IMR-90 (cell line): ENCODE results near the gene KCTD16. TPM values are rescaled to one million over a fixed set of nuclear protein-coding genes. Genes with fewer than 3 reads are reported as not detected.
A peak's percentile ranks its signal among the peaks of the same experiment; 100 is the strongest.

ENCODE experiments used
- ATAC-seq: fragments of 200-7000 bp; cut with Tn5 transposase; 2 replicates; pipeline ENCODE4 v1.9.1; 2020; ENCODE audit warnings: low read depth, mild to moderate bottlenecking, moderate library complexity
- BruUV-seq: library from RNA; stranded (reverse); fragments of 400-500 nt; replicated peaks from 2 replicates; lab custom pipeline; 2021; lab: Mats Ljungman, UMichigan
- CTCF ChIA-PET: fragments of 300-600 bp; formaldehyde crosslinking; extraction: SDS; loops from one replicate; lab custom pipeline; 2021; ENCODE audit warnings: antibody characterized with exemption; lab: Yijun Ruan, JAX
- POLR2A ChIA-PET: fragments of 300-600 bp; sonication (Branson Sonifier 250); formaldehyde crosslinking; loops from one replicate; lab custom pipeline; 2022; ENCODE audit warnings: antibody characterized with exemption; ENCODE audit not compliant: unreplicated experiment; lab: Charles Lee
- DNase-seq: peaks from one replicate; pipeline ENCODE4 v3.0.0; 2013
- H2AFZ ChIP-seq: replicated peaks from 2 replicates; pipeline ENCODE3; 2013; ENCODE audit warnings: low read length, mild to moderate bottlenecking; ENCODE audit not compliant: poor library complexity
- H2AK5ac ChIP-seq: 2 replicates; pipeline ENCODE4 v1.6.1; 2013; ENCODE audit warnings: low read depth, low read length, inconsistent platforms
- H2AK9ac ChIP-seq: replicated peaks from 2 replicates; pipeline ENCODE3; 2013; ENCODE audit warnings: mild to moderate bottlenecking, low read depth, low read length, moderate library complexity; ENCODE audit not compliant: poor library complexity
- H2BK120ac ChIP-seq: 2 replicates; pipeline ENCODE4 v1.6.1; 2013; ENCODE audit warnings: low read depth, low read length, inconsistent platforms
- H2BK15ac ChIP-seq: 3 replicates; pipeline ENCODE4 v1.6.1; 2013; ENCODE audit warnings: low read depth, low read length, inconsistent platforms
- H2BK20ac ChIP-seq: 2 replicates; pipeline ENCODE4 v1.6.1; 2013; ENCODE audit warnings: low read depth, mild to moderate bottlenecking, inconsistent platforms, low read length, moderate library complexity
- H2BK5ac ChIP-seq: 2 replicates; pipeline ENCODE4 v1.6.1; 2013; ENCODE audit warnings: mild to moderate bottlenecking, low read depth, low read length, inconsistent platforms; ENCODE audit not compliant: poor library complexity, severe bottlenecking
- H3K14ac ChIP-seq: replicated peaks from 2 replicates; pipeline ENCODE4 v1.6.1; 2013; ENCODE audit warnings: low read depth, low read length, inconsistent platforms
- H3K18ac ChIP-seq: 2 replicates; pipeline ENCODE4 v1.6.1; 2013; ENCODE audit warnings: low read depth, low read length, control low read depth
- H3K23ac ChIP-seq: 2 replicates; pipeline ENCODE4 v1.6.1; 2013; ENCODE audit warnings: low read depth, low read length, inconsistent platforms
- H3K27ac ChIP-seq: 2 replicates; pipeline ENCODE4 v1.5.1; 2013; ENCODE audit warnings: mild to moderate bottlenecking, control low read depth, low read length; ENCODE audit not compliant: insufficient read depth
- H3K27me3 ChIP-seq: 2 replicates; pipeline ENCODE4 v1.6.1; 2013; ENCODE audit warnings: low read length; ENCODE audit not compliant: control insufficient read depth, insufficient read depth
- H3K36me3 ChIP-seq: 2 replicates; pipeline ENCODE4 v1.6.1; 2013; ENCODE audit warnings: low read length, mixed read lengths; ENCODE audit not compliant: control insufficient read depth, insufficient read depth
- H3K4ac ChIP-seq: 2 replicates; pipeline ENCODE4 v1.6.1; 2013; ENCODE audit warnings: low read depth, low read length, inconsistent platforms
- H3K4me1 ChIP-seq: 2 replicates; pipeline ENCODE4 v1.6.1; 2013; ENCODE audit warnings: low read length, mixed read lengths; ENCODE audit not compliant: control insufficient read depth, insufficient read depth
- H3K4me2 ChIP-seq: 2 replicates; pipeline ENCODE4 v1.6.1; 2013; ENCODE audit warnings: low read depth, mild to moderate bottlenecking, control low read depth, low read length, moderate library complexity
- H3K4me3 ChIP-seq: 2 replicates; pipeline ENCODE4 v1.5.1; 2013; ENCODE audit warnings: low read depth, mild to moderate bottlenecking, control low read depth, low read length, moderate library complexity; ENCODE audit not compliant: insufficient read depth
- H3K56ac ChIP-seq: 2 replicates; pipeline ENCODE4 v1.6.1; 2013; ENCODE audit warnings: low read length, inconsistent platforms; ENCODE audit not compliant: insufficient read depth; ENCODE audit errors: extremely low read depth
- H3K79me1 ChIP-seq, 2 experiments: 2 replicates each; pipeline ENCODE4 v1.6.1; 2013; ENCODE audit warnings: low read length in 2 of 2, inconsistent platforms in 1 of 2, low read depth in 1 of 2
- H3K9ac ChIP-seq: 2 replicates; pipeline ENCODE4 v1.6.1; 2013; ENCODE audit warnings: low read depth, low read length, control low read depth
- H3K9me1 ChIP-seq: 2 replicates; pipeline ENCODE4 v1.6.1; 2013; ENCODE audit warnings: low read length, inconsistent platforms; ENCODE audit not compliant: insufficient read depth
- H3K9me3 ChIP-seq: 2 replicates; pipeline ENCODE4 v1.6.1; 2013; ENCODE audit warnings: low read length; ENCODE audit not compliant: control insufficient read depth, insufficient read depth
- H4K20me1 ChIP-seq: 2 replicates; pipeline ENCODE4 v1.6.1; 2013; ENCODE audit warnings: low read length, inconsistent platforms; ENCODE audit not compliant: insufficient read depth
- H4K5ac ChIP-seq: 2 replicates; pipeline ENCODE4 v1.6.1; 2013; ENCODE audit warnings: mild to moderate bottlenecking, low read depth, low read length, control low read depth
- H4K8ac ChIP-seq, 2 experiments: 2 replicates each; pipeline ENCODE4 v1.6.1; 2013; ENCODE audit warnings: low read depth in 2 of 2, low read length in 2 of 2, control low read depth in 1 of 2, inconsistent platforms in 1 of 2
- H4K91ac ChIP-seq: 2 replicates; pipeline ENCODE4 v1.6.1; 2013; ENCODE audit warnings: low read depth, low read length, inconsistent platforms; ENCODE audit not compliant: insufficient read depth
- BHLHE40 ChIP-seq: fragments of 150-350 bp; IDR thresholded peaks from 2 replicates; pipeline ENCODE4 v1.6.1; 2016; ENCODE audit warnings: mild to moderate bottlenecking, low read depth, low read length
- FOS ChIP-seq: fragments of 150-350 bp; IDR thresholded peaks from 2 replicates; pipeline ENCODE4 v1.6.1; 2016; ENCODE audit warnings: low read depth, low read length
- MAFK ChIP-seq: IDR thresholded peaks from 2 replicates; pipeline ENCODE4 v1.6.1; 2012; ENCODE audit warnings: low read depth, low read length, improper control_type of control experiment
- NFE2L2 ChIP-seq: fragments of 150-350 bp; IDR thresholded peaks from 2 replicates; pipeline ENCODE4 v1.6.1; 2016; ENCODE audit warnings: low read depth, mild to moderate bottlenecking, low read length
- RCOR1 ChIP-seq: IDR thresholded peaks from 2 replicates; pipeline ENCODE4 v1.6.1; 2012; ENCODE audit warnings: mild to moderate bottlenecking, low read length, improper control_type of control experiment; ENCODE audit not compliant: insufficient replicate concordance
- WGBS, 2 experiments: methylation state at CpG; one replicate each; pipeline versions ENCODE4 v1.1.5 to v1.1.7; 2013; ENCODE audit warnings: missing lambda C conversion rate in 2 of 2; ENCODE audit not compliant: insufficient read length in 1 of 2; ENCODE audit errors: extremely low coverage in 2 of 2; 5-methylcytosine and 5-hydroxymethylcytosine counted together
- dilution Hi-C: fragments of 300-500 bp; cut with HindIII; formaldehyde crosslinking; loops from one replicate; pipeline ENCODE4 v1.14.3; 2018; ENCODE audit warnings: low sequenced_read_pairs; ENCODE audit not compliant: unreplicated experiment
- in situ Hi-C: fragments of 300-500 bp; cut with MboI; formaldehyde crosslinking; loops from 3 replicates; pipeline ENCODE4 v1.14.3; 2019; ENCODE audit warnings: low sequenced_read_pairs, inconsistent platforms, mixed read lengths
- intact Hi-C: fragments of 100-400 bp; cut with micrococcal nuclease; formaldehyde crosslinking; loops from 2 replicates; pipeline ENCODE4 v1.10.0; 2022
- polyA plus RNA-seq, 3 experiments: library from polyadenylated mRNA; depleted of rRNA; stranded (reverse); fragments of >200 nt; gene quantifications; 2 replicates each; pipeline ENCODE4 v1.2.3, GENCODE V29; 2012; ENCODE audit warnings: low replicate concordance in 1 of 3
- total RNA-seq: library from RNA; depleted of rRNA; stranded (reverse); fragments of >200 nt; gene quantifications from 2 replicates; pipeline ENCODE4 v1.2.3, GENCODE V29; 2012

KCTD16 gene
- total and polyA plus RNA-seq, 2 of the 4 experiments (the other 2 are of a cell fraction), result 0.43 to 1.1 TPM

GRCh38 chr5:144198386-144198785 is 27.7 kb downstream of the KCTD16 start:
- no peaks in the 10 kb centered on the region for H3K27me3 ChIP-seq
- H2BK5ac ChIP-seq, result no peak overlapping the region
- peak overlapping the region; percentile 7; the same call in 1 of the 2 replicates for H2BK120ac ChIP-seq
- H3K36me3 ChIP-seq, result no peaks in the 10 kb centered on the region
- no peaks in the 10 kb centered on the region for H3K79me1 ChIP-seq
- BruUV-seq, result no TSS peak
- no CpG with 5 or more reads among the region's 3 CpGs for WGBS, 2 experiments
- no peak overlapping the region for H3K27ac ChIP-seq
- H3K9me3 ChIP-seq, result no peaks in the 10 kb centered on the region
- H4K8ac ChIP-seq, result peak overlapping the region in 1 of 2 experiments; percentile 29; a peak in 1 of 4 replicates
- H2AFZ ChIP-seq, result no peak overlapping the region
- no peak overlapping the region; the same call in 1 of the 2 replicates for H3K9ac ChIP-seq
- ChIA-PET POLR2A (no interaction called here), CTCF (interaction anchor here (0.9 kb wide), 1 partner anchor 11 kb away, joined by 3 read pairs; no protein-coding TSS in a partner anchor)
- peak overlapping the region; percentile 28; the same call in 1 of the 2 replicates for H2BK20ac ChIP-seq
- no peak for TF ChIP-seq BHLHE40
- TF ChIP-seq RCOR1, result peak; percentile 37
- peak; percentile 83 for TF ChIP-seq NFE2L2
- peak; percentile 45; the same call in 1 of the 2 replicates for TF ChIP-seq MAFK
- TF ChIP-seq FOS, result peak; percentile 8; the same call in 1 of the 2 replicates
- in situ Hi-C loops (loop anchor here (25.0 kb wide), 1 partner anchor 1186 kb away; no protein-coding TSS in a partner anchor), intact Hi-C loops (no loop called here), dilution Hi-C loops (no loop called here)
- no peak overlapping the region for H2AK5ac ChIP-seq
- peak; percentile 76 for ATAC-seq
- H4K5ac ChIP-seq, result no peak overlapping the region
- no peak overlapping the region for H3K4ac ChIP-seq
- no peaks in the 10 kb centered on the region for H3K9me1 ChIP-seq
- H3K18ac ChIP-seq, result peak overlapping the region; percentile 55; the same call in 1 of the 2 replicates
- H4K20me1 ChIP-seq, result no peaks in the 10 kb centered on the region
- no peak overlapping the region for H3K23ac ChIP-seq
- H2AK9ac ChIP-seq, result no peak overlapping the region
- peak overlapping the region; percentile 69 for H3K4me2 ChIP-seq
- peaks cover 13% of the 10 kb centered on the region for H3K4me1 ChIP-seq
- H3K56ac ChIP-seq, result 0 out of 2 replicates have a peak overlapping the region, but pooled peaks have one; percentile 16
- H3K14ac ChIP-seq, result 0 out of 2 replicates have a peak overlapping the region, but pooled peaks have one; percentile 46
- no peak overlapping the region for H3K4me3 ChIP-seq
- no peak overlapping the region for H4K91ac ChIP-seq
- H2BK15ac ChIP-seq, result peak overlapping the region; percentile 47; the same call in 1 of the 3 replicates
- peak; percentile 70 for DNase-seq
